ENCODE results near the gene GMPPA. TPM values are rescaled to one million over a fixed set of nuclear protein-coding genes. Genes with fewer than 3 reads are reported as not detected.

GMPPA gene
- total and polyA plus RNA-seq, 4 donors: 17.0 to 135 (median 40.4) TPM

- Histone ChIP-seq H3K4me3 (ENCODE audit: low read length in 2 of 2) (no peak overlapping the region), H3K9me3 (ENCODE audit: control insufficient read depth, low read length) (no peaks in the 10 kb centered on the region), H3K4me1 (ENCODE audit: control insufficient read depth in 1 of 2, insufficient read depth in 2 of 2, low read length in 2 of 2) (no peaks in the 10 kb centered on the region), H3K27ac (ENCODE audit: low read depth in 1 of 2, low read length in 2 of 2) (no peak overlapping the region), H3K27me3 (ENCODE audit: control insufficient read depth in 1 of 2, insufficient read depth in 2 of 2, low read length in 1 of 2) (no peaks in the 10 kb centered on the region), H3K36me3 (ENCODE audit: control insufficient read depth in 1 of 2, insufficient read depth in 2 of 2, low read length in 1 of 2) (peaks cover 0 to 3% of the 10 kb centered on the region in 2 donors)
- 20 to 25% methylated on average over 10 of the region's 10 CpGs for WGBS, 2 donors
- no peak for ATAC-seq (ENCODE audit: low FRiP score)
- DNase-seq: no peak
- intact Hi-C loops (cut with DNase I): loop anchor here (5.0 kb wide), 2 partner anchors 33 to 48 kb away; no protein-coding TSS in a partner anchor
Measured at GRCh38 chr2:219494952-219495530, 3.6 kb upstream of the GMPPA start.

GRCh38 chr2:219495531-219496122 is 3.1 kb upstream of the GMPPA start:
- Histone ChIP-seq H3K27me3 (ENCODE audit: control insufficient read depth in 1 of 2, insufficient read depth in 2 of 2, low read length in 1 of 2) (no peaks in the 10 kb centered on the region), H3K27ac (ENCODE audit: low read depth in 1 of 2, low read length in 2 of 2) (peak overlapping the region in 1 of 2 donors; percentile 75), H3K4me3 (ENCODE audit: low read length in 2 of 2) (no peak overlapping the region), H3K36me3 (ENCODE audit: control insufficient read depth in 1 of 2, insufficient read depth in 2 of 2, low read length in 1 of 2) (peaks cover 0 to 3% of the 10 kb centered on the region in 2 donors), H3K9me3 (ENCODE audit: control insufficient read depth, low read length) (no peaks in the 10 kb centered on the region), H3K4me1 (ENCODE audit: control insufficient read depth in 1 of 2, insufficient read depth in 2 of 2, low read length in 2 of 2) (no peaks in the 10 kb centered on the region)
- ATAC-seq (ENCODE audit: low FRiP score) (no peak), DNase-seq (peak in 1 of 2 donors; percentile 88)
- 5 to 6% methylated on average over 14 of the region's 14 CpGs for WGBS, 2 donors
- intact Hi-C loops (cut with DNase I): loop anchor here (5.0 kb wide), 2 partner anchors 33 to 48 kb away; no protein-coding TSS in a partner anchor

GRCh38 chr2:219496247-219496824 is 2.4 kb upstream of the GMPPA start:
- Histone ChIP-seq H3K27me3 (ENCODE audit: control insufficient read depth in 1 of 2, insufficient read depth in 2 of 2, low read length in 1 of 2) (no peaks in the 10 kb centered on the region), H3K9me3 (ENCODE audit: control insufficient read depth, low read length) (no peaks in the 10 kb centered on the region), H3K4me1 (ENCODE audit: control insufficient read depth in 1 of 2, insufficient read depth in 2 of 2, low read length in 2 of 2) (no peaks in the 10 kb centered on the region), H3K27ac (ENCODE audit: low read depth in 1 of 2, low read length in 2 of 2) (peak overlapping the region in 1 of 2 donors; percentile 75), H3K36me3 (ENCODE audit: control insufficient read depth in 1 of 2, insufficient read depth in 2 of 2, low read length in 1 of 2) (no peaks in the 10 kb centered on the region), H3K4me3 (ENCODE audit: low read length in 2 of 2) (no peak overlapping the region)
- 68 to 71% methylated on average over 19 to 20 of the region's 20 CpGs for WGBS, 2 donors
- DNase-seq: no peak
- intact Hi-C loops (cut with DNase I): loop anchor here (5.0 kb wide), 2 partner anchors 34 to 49 kb away; no protein-coding TSS in a partner anchor
- ATAC-seq (ENCODE audit: low FRiP score): no peak

GRCh38 chr2:219496825-219497494 is 1.7 kb upstream of the GMPPA start:
- Histone ChIP-seq H3K4me1 (ENCODE audit: control insufficient read depth in 1 of 2, insufficient read depth in 2 of 2, low read length in 2 of 2) (no peaks in the 10 kb centered on the region), H3K4me3 (ENCODE audit: low read length in 2 of 2) (no peak overlapping the region), H3K27me3 (ENCODE audit: control insufficient read depth in 1 of 2, insufficient read depth in 2 of 2, low read length in 1 of 2) (no peaks in the 10 kb centered on the region), H3K9me3 (ENCODE audit: control insufficient read depth, low read length) (no peaks in the 10 kb centered on the region), H3K27ac (ENCODE audit: low read depth in 1 of 2, low read length in 2 of 2) (peak overlapping the region in 1 of 2 donors; percentile 75), H3K36me3 (ENCODE audit: control insufficient read depth in 1 of 2, insufficient read depth in 2 of 2, low read length in 1 of 2) (no peaks in the 10 kb centered on the region)
- no peak for DNase-seq
- 53 to 58% methylated on average over 58 to 61 of the region's 61 CpGs for WGBS, 2 donors
- no peak for ATAC-seq (ENCODE audit: low FRiP score)
- intact Hi-C loops (cut with DNase I): loop anchor here (5.0 kb wide), 2 partner anchors 35 to 50 kb away; no protein-coding TSS in a partner anchor

- H3K9me3 ChIP-seq (ENCODE audit: control insufficient read depth, low read length): no peaks in the 10 kb centered on the region
- peak; percentile 96 to 99 for DNase-seq
- peak; percentile 90 for ATAC-seq (ENCODE audit: low FRiP score)
- WGBS, 2 donors: 7 to 11% methylated on average over 59 of the region's 59 CpGs
- intact Hi-C loops (cut with DNase I): loop anchor here (2.0 to 5.0 kb wide), 3 partner anchors 35 to 50 kb away; partner anchors contain the start of gene CHPF (in 1 of the 2)
- no peaks in the 10 kb centered on the region for H3K36me3 ChIP-seq (ENCODE audit: control insufficient read depth in 1 of 2, insufficient read depth in 2 of 2, low read length in 1 of 2)
- H3K27ac ChIP-seq (ENCODE audit: low read depth in 1 of 2, low read length in 2 of 2): peak overlapping the region; percentile 37 to 94
- no peaks in the 10 kb centered on the region for H3K27me3 ChIP-seq (ENCODE audit: control insufficient read depth in 1 of 2, insufficient read depth in 2 of 2, low read length in 1 of 2)
- H3K4me3 ChIP-seq (ENCODE audit: low read length in 2 of 2): peak overlapping the region; percentile 11 to 56
- H3K4me1 ChIP-seq (ENCODE audit: control insufficient read depth in 1 of 2, insufficient read depth in 2 of 2, low read length in 2 of 2): no peaks in the 10 kb centered on the region
Measured at GRCh38 chr2:219497495-219498279, 1.0 kb upstream of the GMPPA start.

- Histone ChIP-seq H3K4me3 (ENCODE audit: low read length in 2 of 2) (peak overlapping the region; percentile 69 to 74), H3K36me3 (ENCODE audit: control insufficient read depth in 1 of 2, insufficient read depth in 2 of 2, low read length in 1 of 2) (no peaks in the 10 kb centered on the region), H3K27me3 (ENCODE audit: control insufficient read depth in 1 of 2, insufficient read depth in 2 of 2, low read length in 1 of 2) (no peaks in the 10 kb centered on the region), H3K4me1 (ENCODE audit: control insufficient read depth in 1 of 2, insufficient read depth in 2 of 2, low read length in 2 of 2) (no peaks in the 10 kb centered on the region), H3K9me3 (ENCODE audit: control insufficient read depth, low read length) (no peaks in the 10 kb centered on the region), H3K27ac (ENCODE audit: low read depth in 1 of 2, low read length in 2 of 2) (peak overlapping the region in 1 of 2 donors; percentile 3)
- intact Hi-C loops (cut with DNase I): loop anchor here (2.0 to 5.0 kb wide), 3 partner anchors 37 to 52 kb away; partner anchors contain the start of gene CHPF (in 1 of the 2)
- WGBS, 2 donors: 0% methylated on average over 3 of the region's 3 CpGs
- ATAC-seq (ENCODE audit: low FRiP score): no peak
- no peak for DNase-seq
Measured at GRCh38 chr2:219499058-219499307, 292 bp downstream of the GMPPA start.

GRCh38 chr2:219499555-219499954 is 864 bp downstream of the GMPPA start:
- Histone ChIP-seq H3K4me3 (ENCODE audit: low read length in 2 of 2) (peak overlapping the region; percentile 69 to 74), H3K4me1 (ENCODE audit: control insufficient read depth in 1 of 2, insufficient read depth in 2 of 2, low read length in 2 of 2) (no peaks in the 10 kb centered on the region), H3K9me3 (ENCODE audit: control insufficient read depth, low read length) (no peaks in the 10 kb centered on the region), H3K36me3 (ENCODE audit: control insufficient read depth in 1 of 2, insufficient read depth in 2 of 2, low read length in 1 of 2) (no peaks in the 10 kb centered on the region), H3K27me3 (ENCODE audit: control insufficient read depth in 1 of 2, insufficient read depth in 2 of 2, low read length in 1 of 2) (no peaks in the 10 kb centered on the region), H3K27ac (ENCODE audit: low read depth in 1 of 2, low read length in 2 of 2) (no peak overlapping the region)
- WGBS, 2 donors: 20 to 29% methylated on average over 1 of the region's 1 CpG
- ATAC-seq (ENCODE audit: low FRiP score) (no peak), DNase-seq (no peak)
- intact Hi-C loops (cut with DNase I): loop anchor here (2.0 to 5.0 kb wide), 3 partner anchors 37 to 52 kb away; partner anchors contain the start of gene CHPF (in 1 of the 2)

GRCh38 chr2:219500135-219500534 is 1.4 kb downstream of the GMPPA start:
- Histone ChIP-seq H3K4me3 (ENCODE audit: low read length in 2 of 2) (no peak overlapping the region), H3K9me3 (ENCODE audit: control insufficient read depth, low read length) (no peaks in the 10 kb centered on the region), H3K27me3 (ENCODE audit: control insufficient read depth in 1 of 2, insufficient read depth in 2 of 2, low read length in 1 of 2) (no peaks in the 10 kb centered on the region), H3K27ac (ENCODE audit: low read depth in 1 of 2, low read length in 2 of 2) (no peak overlapping the region), H3K4me1 (ENCODE audit: control insufficient read depth in 1 of 2, insufficient read depth in 2 of 2, low read length in 2 of 2) (no peaks in the 10 kb centered on the region), H3K36me3 (ENCODE audit: control insufficient read depth in 1 of 2, insufficient read depth in 2 of 2, low read length in 1 of 2) (no peaks in the 10 kb centered on the region)
- WGBS, 2 donors: 67 to 75% methylated on average over 2 of the region's 2 CpGs
- intact Hi-C loops (cut with DNase I): no loop called here
- ATAC-seq (ENCODE audit: low FRiP score): no peak
- no peak for DNase-seq
